HepG2 (cell line): Measurements from ENCODE around the gene ZNF615. TPM values are rescaled to one million over a fixed set of nuclear protein-coding genes. Genes with fewer than 3 reads are reported as not detected.

ENCODE experiments used
- DBP ChIP-seq: sonication (generic); formaldehyde crosslinking; IDR thresholded peaks from 2 replicates; pipeline ENCODE4 v1.4.0; 2020; ENCODE audit warnings: missing genetic modification reagents; ENCODE audit errors: not compliant biosample characterization
- E2F1 ChIP-seq: sonication (generic); formaldehyde crosslinking; IDR thresholded peaks from 2 replicates; pipeline ENCODE4 v1.5.0; 2020; ENCODE audit warnings: missing genetic modification reagents
- KDM2A ChIP-seq: sonication (generic); formaldehyde crosslinking; IDR thresholded peaks from 2 replicates; pipeline ENCODE4 v1.4.0; 2020; ENCODE audit warnings: low read depth, missing genetic modification reagents, borderline replicate concordance
- KDM3A ChIP-seq: IDR thresholded peaks from 2 replicates; pipeline ENCODE4 v1.6.1; 2018; ENCODE audit warnings: low read depth, missing compliant biosample characterization
- MAFK ChIP-seq, 2 experiments: IDR thresholded peaks in 1 of 2; conservative IDR thresholded peaks in 1 of 2; 2 replicates each; pipeline ENCODE4 v1.6.1; 2011; ENCODE audit warnings: improper control_type of control experiment in 2 of 2, low read length in 2 of 2
- MXI1 ChIP-seq: IDR thresholded peaks from 3 replicates; pipeline ENCODE4 v1.6.1; 2012; ENCODE audit warnings: low read depth, low read length, inconsistent platforms, borderline replicate concordance
- NFRKB ChIP-seq: fragments of 450-650 bp; IDR thresholded peaks from 2 replicates; pipeline ENCODE4 v1.6.1; 2017
- PBX3 ChIP-seq: sonication (generic); formaldehyde crosslinking; IDR thresholded peaks from 2 replicates; pipeline ENCODE4 v1.8.1; 2023; ENCODE audit warnings: missing genetic modification reagents, inconsistent platforms, borderline replicate concordance
- PHF8 ChIP-seq: sonication (generic); formaldehyde crosslinking; IDR thresholded peaks from 2 replicates; pipeline ENCODE4 v1.5.0; 2020; ENCODE audit warnings: missing genetic modification reagents
- SALL1 ChIP-seq: sonication (generic); formaldehyde crosslinking; IDR thresholded peaks from 2 replicates; pipeline ENCODE4 v1.8.0; 2022; ENCODE audit warnings: mild to moderate bottlenecking, missing genetic modification reagents
- SNAPC5 ChIP-seq: sonication (generic); formaldehyde crosslinking; IDR thresholded peaks from 2 replicates; pipeline ENCODE4 v1.8.1; 2023; ENCODE audit warnings: mild to moderate bottlenecking, missing genetic modification reagents, borderline replicate concordance
- TOE1 ChIP-seq: sonication (generic); formaldehyde crosslinking; IDR thresholded peaks from 2 replicates; pipeline ENCODE4 v1.4.0; 2020; ENCODE audit warnings: mild to moderate bottlenecking, missing genetic modification reagents
- USF2 ChIP-seq, 2 experiments: sonication (generic) in 1 of 2; formaldehyde crosslinking in 1 of 2; IDR thresholded peaks; 2 replicates each; pipeline versions ENCODE4 v1.5.1 to v1.6.1; 2011 to 2020; ENCODE audit warnings: borderline replicate concordance in 1 of 2, low read depth in 1 of 2, low read length in 1 of 2, mild to moderate bottlenecking in 1 of 2, missing genetic modification reagents in 1 of 2, moderate library complexity in 1 of 2
- ZNF296 ChIP-seq: sonication (generic); formaldehyde crosslinking; conservative IDR thresholded peaks from 2 replicates; pipeline ENCODE4 v1.5.0; 2020; ENCODE audit warnings: mild to moderate bottlenecking, missing genetic modification reagents
- ZNF317 ChIP-seq: sonication (generic); formaldehyde crosslinking; IDR thresholded peaks from 2 replicates; pipeline ENCODE4 v1.5.0; 2020; ENCODE audit warnings: mild to moderate bottlenecking, missing genetic modification reagents
- ZNF326 ChIP-seq: sonication (generic); formaldehyde crosslinking; IDR thresholded peaks from 2 replicates; pipeline ENCODE4 v1.4.0; 2020; ENCODE audit warnings: missing genetic modification reagents, borderline replicate concordance
- ZNF329 ChIP-seq: sonication (generic); formaldehyde crosslinking; IDR thresholded peaks from 2 replicates; pipeline ENCODE4 v1.9.0; 2021; ENCODE audit warnings: low read depth, mild to moderate bottlenecking, missing genetic modification reagents
- ZNF468 ChIP-seq: sonication (generic); formaldehyde crosslinking; IDR thresholded peaks from 2 replicates; pipeline ENCODE4 v1.8.0; 2022; ENCODE audit warnings: mild to moderate bottlenecking, moderate library complexity, missing genetic modification reagents
- ZNF782 ChIP-seq: sonication (generic); formaldehyde crosslinking; IDR thresholded peaks from 2 replicates; pipeline ENCODE4 v1.4.0; 2020; ENCODE audit warnings: missing genetic modification reagents, mild to moderate bottlenecking, borderline replicate concordance
- ZNF891 ChIP-seq: sonication (generic); formaldehyde crosslinking; IDR thresholded peaks from 2 replicates; pipeline ENCODE4 v1.5.0; 2020; ENCODE audit warnings: mild to moderate bottlenecking, missing genetic modification reagents
- polyA plus RNA-seq, 8 experiments: library from polyadenylated mRNA; depleted of rRNA in 3 of 8; stranded (reverse) in 7 of 8; unstranded in 1 of 8; fragments of >200 nt; fragmentation: Illumina TruSeq in 4 of 8; extraction: Trizol in 4 of 8; gene quantifications; 2 replicates each; pipeline versions ENCODE4 v1.2.1 to v1.2.3, GENCODE V29; 2011 to 2016; ENCODE audit warnings: low read depth in 4 of 8, missing spikeins in 1 of 8, mixed read lengths in 1 of 8; ENCODE audit not compliant: insufficient read depth in 1 of 8
- total RNA-seq, 5 experiments: library from RNA; depleted of rRNA; stranded (reverse); fragments of >200 nt; fragmentation: Illumina TruSeq; extraction: Trizol; gene quantifications; 2 replicates each; pipeline ENCODE4 v1.2.3, GENCODE V29; 2016; ENCODE audit warnings: low read depth in 1 of 5
- TF ChIP-seq, protein P1 (sequence below): sonication (generic); formaldehyde crosslinking; IDR thresholded peaks from 2 replicates; pipeline ENCODE4 v1.8.1; 2022; ENCODE audit warnings: mild to moderate bottlenecking, missing genetic modification reagents

Gene ZNF615
- total and polyA plus RNA-seq, 2 of the 13 experiments (the other 11 are each of a cell fraction or from before 2014, with no cell fraction given) = 5.2 to 7.8 TPM

GRCh38 chr19:52048555-52049501 lies 40.8 kb upstream of the ZNF615 start, which contains the start of gene ZNF432 (continued):
- TF ChIP-seq USF2 (IDR thresholded peaks at IDR 0.05; ENCODE audit: low read depth, low read length) (no peak), USF2 (CRISPR knock-in tag; IDR thresholded peaks at IDR 0.05; ENCODE audit: borderline replicate concordance) (no peak), PHF8 (CRISPR knock-in tag) (peak; percentile 86), ZNF891 (CRISPR knock-in tag) (peak; percentile 54; the same call in 1 of the 2 replicates), ZNF468 (CRISPR knock-in tag) (no peak), ZNF326 (CRISPR knock-in tag) (no peak), KDM3A (CRISPR knock-in tag) (0 out of 2 replicates have a peak, but pooled peaks have one; percentile 20), PBX3 (no peak), KDM2A (CRISPR knock-in tag) (peak; percentile 96), NFRKB (peak; percentile 67; the same call in 1 of the 2 replicates), TOE1 (CRISPR knock-in tag) (0 out of 2 replicates have a peak, but pooled peaks have one; percentile 26), ZNF782 (CRISPR knock-in tag) (peak; percentile 55; the same call in 1 of the 2 replicates), DBP (peak; percentile 27), ZNF329 (CRISPR knock-in tag) (peak; percentile 71; the same call in 1 of the 2 replicates), ZNF317 (CRISPR knock-in tag) (no peak; the same call in 1 of the 2 replicates), SALL1 (CRISPR knock-in tag) (peak; percentile 52), SNAPC5 (CRISPR knock-in tag) (no peak), E2F1 (CRISPR knock-in tag) (no peak), ZNF296 (CRISPR knock-in tag) (no peak), MAFK (conservative IDR thresholded peaks at IDR 0.05 in 1 of 2, IDR thresholded peaks at IDR 0.05 in 1 of 2; ENCODE audit: low read length in 2 of 2) (no peak), MXI1 (peak; percentile 61; the same call in 1 of the 3 replicates)
- TF ChIP-seq, protein P1, sequence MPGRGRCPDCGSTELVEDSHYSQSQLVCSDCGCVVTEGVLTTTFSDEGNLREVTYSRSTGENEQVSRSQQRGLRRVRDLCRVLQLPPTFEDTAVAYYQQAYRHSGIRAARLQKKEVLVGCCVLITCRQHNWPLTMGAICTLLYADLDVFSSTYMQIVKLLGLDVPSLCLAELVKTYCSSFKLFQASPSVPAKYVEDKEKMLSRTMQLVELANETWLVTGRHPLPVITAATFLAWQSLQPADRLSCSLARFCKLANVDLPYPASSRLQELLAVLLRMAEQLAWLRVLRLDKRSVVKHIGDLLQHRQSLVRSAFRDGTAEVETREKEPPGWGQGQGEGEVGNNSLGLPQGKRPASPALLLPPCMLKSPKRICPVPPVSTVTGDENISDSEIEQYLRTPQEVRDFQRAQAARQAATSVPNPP (CRISPR knock-in tag) = no peak
